ENCODE measurements around the gene SMTNL2. TPM values are rescaled to one million over a fixed set of nuclear protein-coding genes. Genes with fewer than 3 reads are reported as not detected.

Gene SMTNL2
- total and polyA plus RNA-seq, 12 donors = 2.7 to 84.1 (median 19.1) TPM

DNA sequence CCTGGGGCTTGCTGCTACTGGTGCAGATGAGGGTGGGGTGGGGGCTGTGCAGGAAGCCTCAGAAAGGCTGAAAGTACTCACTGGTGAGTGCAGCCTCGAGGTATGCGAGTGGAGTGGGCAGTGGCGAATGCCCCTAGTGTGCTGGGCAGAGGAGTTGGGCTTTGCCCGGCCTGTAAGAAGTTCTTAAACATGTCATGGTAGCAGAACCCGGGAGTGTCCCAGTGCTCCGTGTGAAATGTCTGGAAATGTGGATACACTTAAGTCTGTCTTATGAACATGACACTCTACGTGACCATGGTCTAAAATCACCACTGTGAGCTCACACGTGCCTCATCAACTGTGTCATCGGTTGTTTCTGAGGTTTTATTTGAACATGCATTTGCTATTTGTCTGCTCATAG lies 1.7 kb downstream of the SMTNL2 start:
- ATAC-seq (no peak), DNase-seq (no peak)
- Histone ChIP-seq H3K36me3 (no peaks in the 10 kb centered on the region), H3K27ac (peak overlapping the region in 7 of 10 donors; percentile 47 to 88 (median 81)), H3K4me1 (peaks cover 16 to 61% (median 47%) of the 10 kb centered on the region in 9 donors), H3K9me3 (no peaks in the 10 kb centered on the region), H3K27me3 (peaks cover 0 to 48% (median 23%) of the 10 kb centered on the region in 7 donors), H3K4me3 (peak overlapping the region in 4 of 10 donors; percentile 49 to 70 (median 57))
- WGBS, 2 donors = 81 to 87% methylated on average over 9 of the region's 9 CpGs
- TF ChIP-seq, protein P1, sequence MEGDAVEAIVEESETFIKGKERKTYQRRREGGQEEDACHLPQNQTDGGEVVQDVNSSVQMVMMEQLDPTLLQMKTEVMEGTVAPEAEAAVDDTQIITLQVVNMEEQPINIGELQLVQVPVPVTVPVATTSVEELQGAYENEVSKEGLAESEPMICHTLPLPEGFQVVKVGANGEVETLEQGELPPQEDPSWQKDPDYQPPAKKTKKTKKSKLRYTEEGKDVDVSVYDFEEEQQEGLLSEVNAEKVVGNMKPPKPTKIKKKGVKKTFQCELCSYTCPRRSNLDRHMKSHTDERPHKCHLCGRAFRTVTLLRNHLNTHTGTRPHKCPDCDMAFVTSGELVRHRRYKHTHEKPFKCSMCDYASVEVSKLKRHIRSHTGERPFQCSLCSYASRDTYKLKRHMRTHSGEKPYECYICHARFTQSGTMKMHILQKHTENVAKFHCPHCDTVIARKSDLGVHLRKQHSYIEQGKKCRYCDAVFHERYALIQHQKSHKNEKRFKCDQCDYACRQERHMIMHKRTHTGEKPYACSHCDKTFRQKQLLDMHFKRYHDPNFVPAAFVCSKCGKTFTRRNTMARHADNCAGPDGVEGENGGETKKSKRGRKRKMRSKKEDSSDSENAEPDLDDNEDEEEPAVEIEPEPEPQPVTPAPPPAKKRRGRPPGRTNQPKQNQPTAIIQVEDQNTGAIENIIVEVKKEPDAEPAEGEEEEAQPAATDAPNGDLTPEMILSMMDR (IDR thresholded peaks at IDR 0.05) = no peak
- intact Hi-C loops (cut with DNase I) = no loop called here

DNA sequence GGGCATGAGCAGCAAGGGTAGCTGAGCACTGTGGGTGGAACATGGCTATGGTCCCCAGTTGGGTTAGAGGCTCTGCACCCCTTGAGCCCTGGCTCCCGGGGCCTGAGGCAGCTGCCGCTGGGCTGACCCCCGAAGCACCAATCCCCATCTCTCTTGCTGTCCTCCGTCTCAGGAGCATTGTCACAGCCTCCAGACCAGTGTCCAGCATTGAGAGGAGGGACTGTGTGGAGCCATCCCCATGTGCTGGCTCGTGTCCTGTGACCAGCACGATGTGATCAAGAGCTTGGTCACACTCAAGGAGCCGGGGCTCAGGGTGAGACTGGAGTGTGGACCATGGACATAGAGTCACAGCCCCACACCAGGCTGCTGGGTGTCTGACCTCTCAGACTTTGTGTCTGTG lies 2.9 kb downstream of the SMTNL2 start:
- 81 to 84% methylated on average over 7 of the region's 7 CpGs for WGBS, 2 donors
- Histone ChIP-seq H3K4me1 (peaks cover 16 to 69% (median 56%) of the 10 kb centered on the region in 9 donors), H3K4me3 (no peak overlapping the region)

DNA sequence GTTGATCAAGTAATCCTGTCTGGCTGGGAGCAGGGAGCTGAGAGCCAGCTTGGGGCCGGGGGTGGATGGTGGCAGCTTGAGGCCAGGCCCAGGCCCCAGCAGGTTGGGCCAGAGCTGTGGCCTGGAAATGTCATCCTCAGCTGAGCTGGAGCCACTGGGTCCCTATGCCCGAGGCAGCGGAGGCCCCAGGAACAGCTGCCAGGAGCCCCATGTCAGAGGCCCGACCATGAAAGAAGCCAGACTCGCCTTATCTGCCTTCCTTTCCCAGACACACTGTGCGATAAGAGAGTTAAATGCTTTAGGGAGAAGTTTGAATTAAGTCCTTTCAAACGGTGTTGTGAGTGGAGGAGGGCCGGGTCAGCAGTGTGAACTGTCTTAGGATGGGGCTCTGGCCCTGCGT lies 3.5 kb downstream of the SMTNL2 start:
- peak overlapping the region; percentile 69 to 86 (median 76) for H3K27ac ChIP-seq
- H3K4me3 ChIP-seq = peak overlapping the region in 4 of 10 donors; percentile 3 to 11 (median 8)
- H3K36me3 ChIP-seq = no peaks in the 10 kb centered on the region
- DNase-seq = peak; percentile 64 to 69
- 28 to 36% methylated on average over 9 of the region's 9 CpGs for WGBS, 2 donors
- peaks cover 0 to 35% (median 20%) of the 10 kb centered on the region in 7 donors for H3K27me3 ChIP-seq
- no peaks in the 10 kb centered on the region for H3K9me3 ChIP-seq
- ATAC-seq = peak; percentile 18 to 77 (median 65)
- intact Hi-C loops (cut with DNase I) = loop anchor here in 1 of 10 donors (1.0 to 2.0 kb wide), 2 partner anchors 12 to 17 kb away; no protein-coding TSS in a partner anchor
- TF ChIP-seq, protein P1 (IDR thresholded peaks at IDR 0.05) = no peak
- peaks cover 16 to 71% (median 56%) of the 10 kb centered on the region in 9 donors for H3K4me1 ChIP-seq

More for the DNA sequence above, 2.9 kb downstream of the SMTNL2 start:
- Histone ChIP-seq H3K27me3 (peaks cover 0 to 41% (median 23%) of the 10 kb centered on the region in 7 donors), H3K36me3 (no peaks in the 10 kb centered on the region), H3K9me3 (no peaks in the 10 kb centered on the region), H3K27ac (peak overlapping the region; percentile 69 to 86 (median 76))
- DNase-seq (no peak), ATAC-seq (no peak)
- intact Hi-C loops (cut with DNase I) = loop anchor here in 1 of 10 donors (1.0 kb wide), 1 partner anchor 13 kb away; no protein-coding TSS in a partner anchor
- TF ChIP-seq, protein P1 (IDR thresholded peaks at IDR 0.05) = no peak

DNA sequence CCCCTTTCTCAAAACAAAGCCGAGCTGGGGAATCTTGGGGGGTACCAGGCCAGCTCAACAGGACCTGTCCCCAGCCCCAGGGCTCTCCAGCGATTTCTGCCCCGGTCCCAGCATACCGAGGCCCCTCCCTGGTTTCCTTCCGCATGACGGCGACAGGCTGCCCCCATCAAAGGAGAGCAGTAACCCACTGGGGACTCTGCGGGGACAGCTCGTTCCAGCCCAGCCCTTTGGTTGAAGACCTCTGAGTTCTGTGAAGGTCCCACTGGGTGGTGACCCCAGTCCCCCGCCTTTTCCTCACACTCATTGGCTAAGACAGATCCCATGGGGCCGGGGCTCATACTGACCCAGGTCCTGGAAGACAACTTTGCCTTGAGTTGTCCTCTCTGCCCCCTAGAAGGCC lies 4.1 kb downstream of the SMTNL2 start:
- intact Hi-C loops (cut with DNase I) = loop anchor here in 1 of 10 donors (2.0 kb wide), 1 partner anchor 16 kb away; no protein-coding TSS in a partner anchor
- H3K4me3 ChIP-seq = peak overlapping the region in 4 of 10 donors; percentile 3 to 11 (median 8)
- 50 to 60% methylated on average over 11 of the region's 11 CpGs for WGBS, 2 donors
- no peaks in the 10 kb centered on the region for H3K36me3 ChIP-seq
- peaks cover 16 to 66% (median 52%) of the 10 kb centered on the region in 9 donors for H3K4me1 ChIP-seq
- ATAC-seq = peak in 6 of 8 donors; percentile 1 to 59 (median 28)
- peak in 1 of 2 donors; percentile 65 for DNase-seq
- H3K27ac ChIP-seq = peak overlapping the region; percentile 66 to 86 (median 76)
- TF ChIP-seq, protein P1 (IDR thresholded peaks at IDR 0.05) = no peak
- H3K9me3 ChIP-seq = no peaks in the 10 kb centered on the region
- H3K27me3 ChIP-seq = peaks cover 0 to 29% (median 15%) of the 10 kb centered on the region in 7 donors

Data from heart right ventricle (tissue), 16 donors.